GM21619 (cell line): ENCODE data around the gene ZNF155.

ENCODE experiments used
- ATAC-seq: cut with Tn5 transposase; IDR thresholded peaks from one replicate; pipeline ENCODE4 v1.9.1; 2021; ENCODE audit not compliant: unreplicated experiment

Gene ZNF155

DNA sequence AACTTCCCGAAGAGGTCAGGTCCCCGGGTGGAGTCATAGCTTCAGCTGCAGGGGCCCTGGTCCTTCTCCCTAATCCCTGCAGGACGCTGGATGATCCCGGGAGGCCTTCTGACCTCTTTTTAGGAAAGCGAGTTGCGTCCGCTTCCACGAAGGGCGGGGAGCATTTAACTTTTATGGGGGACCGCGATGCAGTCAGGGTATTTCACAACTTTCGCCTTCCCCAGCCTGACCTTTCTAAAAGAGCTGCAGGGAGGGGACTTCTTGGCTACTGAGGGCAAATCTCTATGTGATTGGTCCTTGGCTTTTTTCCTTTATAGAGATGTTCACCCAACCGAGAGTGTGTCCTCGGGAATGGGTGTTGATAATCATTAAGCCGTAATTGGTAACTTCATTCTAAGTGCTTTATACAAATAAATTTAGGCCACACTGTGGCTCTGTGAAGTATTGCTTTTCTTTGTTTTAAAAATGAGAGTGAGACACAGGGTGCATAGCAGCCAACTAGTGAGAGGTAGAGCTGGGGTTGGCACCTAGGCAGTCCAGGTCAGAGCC, 19.5 kb downstream of the ZNF155 start:
- ATAC-seq, result peak; percentile 25

DNA sequence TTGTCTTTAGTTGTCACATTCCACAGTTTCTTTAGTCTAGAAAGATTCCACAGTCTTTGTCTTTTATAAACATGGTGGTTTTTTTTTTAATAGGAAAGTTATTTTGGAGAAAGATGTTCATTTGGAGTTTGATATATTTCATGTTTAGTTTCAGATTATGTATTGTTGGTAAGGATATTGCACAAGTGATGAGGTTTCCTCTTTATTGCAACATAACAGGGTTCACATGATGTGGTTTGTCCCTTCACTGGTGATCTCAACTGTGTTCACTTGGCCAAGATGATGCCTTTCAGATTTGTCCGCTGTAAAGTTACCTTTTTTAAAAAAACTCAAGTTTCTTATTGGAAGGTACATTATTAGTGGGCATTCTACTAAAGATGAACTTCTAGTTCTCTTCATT, 22.0 kb downstream of the ZNF155 start:
- ATAC-seq, result no peak

DNA sequence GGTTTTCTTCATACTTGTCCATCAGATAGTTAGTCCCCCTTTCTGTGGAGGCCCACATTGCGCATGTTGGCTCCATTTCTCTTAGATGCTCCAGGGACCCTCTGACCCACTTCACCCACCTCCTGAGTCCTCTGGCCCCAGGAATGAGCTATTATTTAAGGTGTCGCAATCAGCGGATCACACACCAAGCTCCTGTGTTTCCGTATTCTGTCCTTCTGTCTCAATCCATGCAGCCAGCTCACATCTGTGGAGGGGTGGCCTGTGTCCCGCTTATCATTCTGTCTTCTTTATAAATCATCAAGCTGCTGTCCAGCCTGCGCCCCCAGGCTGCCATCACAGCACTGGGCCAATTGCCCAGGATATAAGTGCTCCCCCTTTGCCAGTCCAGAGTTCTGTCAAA, 23.5 kb downstream of the ZNF155 start:
- ATAC-seq, result no peak

DNA sequence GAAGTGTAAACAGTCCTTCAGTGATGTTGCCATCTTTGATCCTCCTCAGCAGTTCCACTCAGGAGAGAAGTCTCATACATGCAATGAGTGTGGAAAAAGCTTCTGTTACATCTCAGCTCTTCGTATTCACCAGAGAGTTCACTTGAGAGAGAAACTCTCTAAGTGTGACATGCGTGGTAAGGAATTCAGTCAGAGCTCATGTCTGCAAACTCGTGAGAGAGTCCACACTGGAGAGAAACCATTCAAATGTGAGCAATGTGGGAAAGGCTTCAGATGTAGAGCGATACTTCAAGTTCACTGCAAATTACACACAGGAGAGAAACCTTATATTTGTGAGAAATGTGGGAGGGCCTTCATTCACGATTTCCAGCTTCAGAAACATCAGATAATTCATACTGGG, 26.5 kb downstream of the ZNF155 start:
- ATAC-seq, result no peak

DNA sequence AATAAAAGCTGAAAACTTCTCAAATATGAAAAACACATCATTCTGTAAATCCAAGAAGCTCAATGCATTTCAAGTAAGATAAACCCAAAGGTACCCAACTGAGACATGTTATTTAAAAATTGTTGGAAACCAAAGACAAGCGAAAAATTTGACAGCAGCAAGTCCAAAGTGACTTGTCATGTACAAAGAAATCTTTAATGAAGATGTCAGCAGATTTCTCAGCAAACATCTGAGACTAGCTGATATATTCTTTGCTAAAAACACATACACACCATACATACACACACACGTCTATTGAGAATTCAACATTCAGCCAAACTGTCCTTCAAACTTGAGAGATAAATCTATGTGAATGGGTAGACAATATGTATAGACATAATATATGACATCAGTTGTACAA, 35.5 kb downstream of the ZNF155 start:
- ATAC-seq, result no peak

DNA sequence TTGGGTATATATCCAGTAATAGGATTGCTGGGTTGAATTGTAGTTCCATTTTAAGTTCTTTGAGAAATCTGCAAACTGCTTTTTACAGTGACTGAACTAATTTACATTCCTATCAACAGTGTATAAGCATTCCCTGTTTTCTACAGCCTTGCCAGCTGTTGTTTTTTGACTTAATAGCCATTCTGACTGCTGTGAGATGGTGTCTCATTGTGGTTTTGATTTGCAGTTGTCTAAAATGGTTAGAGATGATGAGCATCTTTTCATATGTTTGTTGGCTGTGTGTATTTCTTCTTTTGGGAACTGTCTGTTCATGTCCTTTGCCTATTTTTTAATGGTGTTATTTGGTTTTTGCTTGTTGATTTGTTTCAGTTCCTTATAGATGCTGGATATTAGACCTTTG, 37.2 kb downstream of the ZNF155 start:
- no peak for ATAC-seq

DNA sequence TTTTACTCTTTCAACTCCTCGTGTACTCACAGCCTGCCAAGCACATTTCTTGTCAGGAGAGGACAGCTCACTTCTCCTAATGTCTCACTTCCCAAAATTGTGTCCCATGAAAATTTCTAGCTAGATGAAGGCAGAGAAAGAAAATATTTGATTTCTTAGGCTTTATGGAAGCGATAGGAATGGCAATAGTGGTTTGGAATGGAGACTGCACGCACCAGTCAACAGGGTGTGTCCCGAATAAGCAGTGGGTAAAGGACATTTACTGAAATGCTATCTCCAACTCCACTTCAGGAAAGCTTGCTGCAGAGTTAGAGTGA, 40.9 kb downstream of the ZNF155 start:
- no peak for ATAC-seq

DNA sequence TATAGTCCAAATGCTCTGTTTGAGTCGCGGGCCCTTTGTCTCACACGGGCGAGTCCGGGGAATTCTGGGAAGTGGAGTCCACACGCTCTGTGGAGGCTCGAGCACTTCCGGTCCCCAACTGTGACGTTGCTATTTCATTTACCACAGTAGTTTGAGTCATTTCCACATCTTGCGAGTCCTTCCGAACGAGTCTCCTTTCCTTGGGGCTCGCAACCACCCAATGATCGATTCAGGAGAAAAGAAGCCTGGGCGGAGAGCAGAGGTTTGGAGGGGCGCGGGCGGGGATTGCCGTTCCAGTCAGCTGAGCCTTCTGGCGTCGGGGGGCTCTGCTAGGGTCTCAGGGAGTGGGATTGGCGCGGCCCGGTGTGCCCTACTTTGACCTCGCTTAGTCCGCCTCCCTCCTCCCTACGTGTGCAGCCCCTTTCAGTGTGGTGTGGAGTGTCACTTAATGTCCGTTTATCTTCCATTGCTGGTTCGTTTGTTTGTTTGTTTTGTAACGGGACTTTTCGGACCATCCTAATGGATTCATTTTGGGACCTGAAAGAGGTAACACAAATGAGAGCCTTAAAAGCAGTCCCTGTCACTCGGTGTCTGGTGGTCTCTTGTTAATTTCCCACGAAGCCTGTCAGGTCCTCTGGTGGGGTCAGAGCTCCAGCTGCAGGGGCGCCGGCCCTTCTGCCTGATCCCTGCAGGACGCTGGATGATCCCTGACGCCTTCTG, 41.4 kb downstream of the ZNF155 start, which contains the start of gene ZNF222:
Gene ZNF222 (plus strand): TSS at position 163 of the 720 bp plus-strand sequence. CDS start 58 bp downstream, at position 221.
- ATAC-seq, result peak; percentile 98

DNA sequence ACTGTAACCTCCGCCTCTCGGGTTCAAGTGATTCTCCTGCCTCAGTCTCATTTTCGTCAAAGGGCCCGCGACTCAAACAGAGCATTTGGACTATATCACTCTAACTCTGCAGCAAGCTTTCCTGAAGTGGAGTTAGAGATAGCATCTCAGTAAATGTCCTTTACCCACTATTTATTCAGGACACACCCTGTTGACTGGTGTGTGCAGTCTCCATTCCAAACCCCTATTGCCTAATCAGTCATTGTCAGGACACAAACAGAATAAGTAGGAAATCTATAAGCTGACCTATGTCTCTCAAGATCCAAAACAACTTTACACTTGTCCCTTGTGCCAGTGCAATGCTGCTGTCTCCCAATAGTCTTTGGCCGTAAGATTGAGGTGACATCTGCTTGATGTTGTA, 42.6 kb downstream of the ZNF155 start:
- no peak for ATAC-seq

DNA sequence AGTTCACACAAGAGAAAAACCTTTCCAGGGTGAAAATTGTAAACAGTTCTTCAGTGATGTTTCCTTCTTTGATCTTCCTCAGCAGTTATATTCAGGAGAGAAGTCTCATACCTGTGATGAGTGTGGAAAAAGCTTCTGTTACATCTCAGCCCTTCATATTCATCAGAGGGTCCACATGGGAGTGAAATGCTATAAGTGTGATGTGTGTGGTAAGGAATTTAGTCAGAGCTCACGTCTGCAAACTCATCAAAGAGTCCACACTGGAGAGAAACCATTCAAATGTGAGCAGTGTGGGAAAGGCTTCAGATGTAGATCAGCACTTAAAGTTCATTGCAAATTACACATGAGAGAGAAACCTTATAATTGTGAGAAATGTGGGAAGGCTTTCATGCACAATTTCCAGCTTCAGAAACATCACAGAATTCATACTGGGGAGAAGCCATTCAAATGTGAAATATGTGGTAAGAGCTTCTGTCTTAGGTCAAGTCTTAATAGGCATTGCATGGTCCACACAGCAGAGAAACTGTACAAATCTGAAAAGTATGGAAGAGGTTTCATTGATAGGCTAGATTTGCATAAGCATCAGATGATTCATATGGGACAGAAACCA, 48.1 kb downstream of the ZNF155 start:
- ATAC-seq, result no peak

DNA sequence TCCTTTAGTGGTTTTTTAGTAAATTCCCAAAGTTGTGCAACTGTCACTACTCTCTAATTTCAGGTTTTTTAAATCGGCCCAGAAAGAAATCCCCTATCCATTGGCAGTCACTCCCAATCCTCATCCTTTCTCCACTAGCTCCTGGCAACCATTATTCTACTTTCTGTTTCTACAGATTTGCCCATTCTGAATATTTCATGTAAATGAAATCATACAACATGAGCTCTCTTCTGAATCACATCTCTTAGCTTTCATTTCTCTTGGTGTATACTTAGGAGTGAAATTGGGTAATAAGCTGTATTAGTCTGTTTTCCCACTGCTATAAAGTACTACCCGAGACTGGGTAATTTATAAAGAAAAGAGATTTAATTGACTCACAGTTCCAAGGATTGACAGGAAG, 58.2 kb downstream of the ZNF155 start:
- ATAC-seq, result no peak
